SK-N-SH (cell line): ENCODE data around the gene TCN1. TPM values are rescaled to one million over a fixed set of nuclear protein-coding genes. Genes with fewer than 3 reads are reported as not detected.

ENCODE experiments used
- CTCF ChIA-PET: fragments of 300-600, 350-600 bp; formaldehyde crosslinking; extraction: SDS; loops from one replicate; lab custom pipeline; 2021; lab: Yijun Ruan, JAX
- POLR2A ChIA-PET: fragments of 350-600 bp; sonication (Branson Sonifier 250); formaldehyde crosslinking; extraction: SDS; loops from one replicate; lab custom pipeline; 2020; ENCODE audit warnings: antibody characterized with exemption, inconsistent platforms; lab: Yijun Ruan, JAX
- DNase-seq: peaks from one replicate; pipeline ENCODE4 v3.0.0; 2012
- H2AFZ ChIP-seq: fragments of 200-600 bp; sonication (generic); 2 replicates; pipeline ENCODE4 v1.8.1; 2016; ENCODE audit warnings: antibody characterized with exemption, mild to moderate bottlenecking, low read depth
- H3F3A ChIP-seq: fragments of 200-600 bp; sonication (generic); replicated peaks from 2 replicates; pipeline ENCODE3; 2016; ENCODE audit warnings: antibody characterized with exemption, mild to moderate bottlenecking; ENCODE audit not compliant: insufficient read depth
- H3K27ac ChIP-seq, 2 experiments: fragments of 200-500 bp in 1 of 2; fragments of 200-600 bp in 1 of 2; sonication (Bioruptor generic) in 1 of 2; sonication (generic), shearing (Covaris generic) in 1 of 2; 2 replicates each; pipeline versions ENCODE4 v1.5.1 to v1.6.1; 2014 to 2016; ENCODE audit warnings: low read depth in 2 of 2, inconsistent platforms in 1 of 2, low read length in 1 of 2, mild to moderate bottlenecking in 1 of 2, mixed read lengths in 1 of 2
- H3K27me3 ChIP-seq: fragments of 200-600 bp; sonication (generic), shearing (Covaris generic); 2 replicates; pipeline ENCODE4 v1.6.1; 2016; ENCODE audit warnings: mixed run types; ENCODE audit not compliant: insufficient read depth
- H3K36me3 ChIP-seq, 2 experiments: fragments of 200-500 bp in 1 of 2; fragments of 200-600 bp in 1 of 2; sonication (Bioruptor generic) in 1 of 2; sonication (generic) in 1 of 2; replicated peaks in 1 of 2; 2 replicates each; pipeline versions ENCODE3 to v1.5.1; 2014 to 2016; ENCODE audit warnings: low read length in 1 of 2, mild to moderate bottlenecking in 1 of 2; ENCODE audit not compliant: insufficient read depth in 2 of 2, control insufficient read depth in 1 of 2
- H3K4me1 ChIP-seq, 2 experiments: fragments of 200-500 bp in 1 of 2; fragments of 200-600 bp in 1 of 2; sonication (Bioruptor generic) in 1 of 2; sonication (generic), shearing (Covaris generic) in 1 of 2; 2 replicates each; pipeline versions ENCODE4 v1.5.1 to v1.6.1; 2014 to 2016; ENCODE audit warnings: low read depth in 1 of 2, low read length in 1 of 2, mixed run types in 1 of 2; ENCODE audit not compliant: insufficient read depth in 2 of 2, control insufficient read depth in 1 of 2
- H3K4me2 ChIP-seq: fragments of 200-600 bp; sonication (generic), shearing (Covaris generic); 2 replicates; pipeline ENCODE4 v1.6.1; 2017; ENCODE audit warnings: mixed run types
- H3K4me3 ChIP-seq, 2 experiments: fragments of 200-500 bp in 1 of 2; fragments of 200-600 bp in 1 of 2; sonication (Bioruptor generic) in 1 of 2; sonication (generic), shearing (Covaris generic) in 1 of 2; 2 replicates each; pipeline versions ENCODE4 v1.5.1 to v1.8.1; 2014 to 2016; ENCODE audit warnings: low read depth in 2 of 2, inconsistent platforms in 1 of 2, low read length in 1 of 2, mild to moderate bottlenecking in 1 of 2, mixed read lengths in 1 of 2, moderate library complexity in 1 of 2
- H3K79me2 ChIP-seq: fragments of 200-600 bp; sonication (generic); 2 replicates; pipeline ENCODE4 v1.8.1; 2017; ENCODE audit warnings: mild to moderate bottlenecking; ENCODE audit not compliant: insufficient read depth
- H3K9ac ChIP-seq: fragments of 200-600 bp; sonication (generic); 2 replicates; pipeline ENCODE4 v1.6.1; 2017; ENCODE audit warnings: mixed run types
- H3K9me2 ChIP-seq: fragments of 200-600 bp; sonication (generic); 2 replicates; pipeline ENCODE4 v1.6.1; 2017; ENCODE audit warnings: mixed run types
- H3K9me3 ChIP-seq: fragments of 200-600 bp; sonication (generic); 2 replicates; pipeline ENCODE4 v1.6.1; 2017; ENCODE audit warnings: mixed run types, mild to moderate bottlenecking, moderate library complexity
- H4K20me1 ChIP-seq: fragments of 200-600 bp; sonication (generic); 2 replicates; pipeline ENCODE4 v1.6.1; 2017; ENCODE audit warnings: mild to moderate bottlenecking, mixed run types; ENCODE audit not compliant: insufficient read depth
- CHD2 ChIP-seq: fragments of 150-350 bp; IDR thresholded peaks from 2 replicates; pipeline ENCODE4 v1.6.1; 2018; ENCODE audit warnings: low read length; ENCODE audit not compliant: partially characterized antibody
- EZH2phosphoT487 ChIP-seq: fragments of 200-600 bp; sonication (generic); IDR thresholded peaks from 2 replicates; pipeline ENCODE4 v1.6.1; 2017; ENCODE audit warnings: low read depth, mixed run types, mild to moderate bottlenecking, antibody characterized with exemption, moderate library complexity, borderline replicate concordance
- FOXJ3 ChIP-seq: sonication (generic); formaldehyde crosslinking; IDR thresholded peaks from 2 replicates; pipeline ENCODE4 v1.5.1; 2020; ENCODE audit warnings: mild to moderate bottlenecking, missing genetic modification reagents
- FOXM1 ChIP-seq: IDR thresholded peaks from 2 replicates; pipeline ENCODE4 v1.4.0; 2012; ENCODE audit warnings: low read depth, mild to moderate bottlenecking
- GATA2 ChIP-seq: sonication (generic); formaldehyde crosslinking; IDR thresholded peaks from 2 replicates; pipeline ENCODE4 v1.5.0; 2020; ENCODE audit warnings: mild to moderate bottlenecking, missing genetic modification reagents
- IRF3 ChIP-seq: fragments of 150-350 bp; IDR thresholded peaks from 2 replicates; pipeline ENCODE4 v1.6.1; 2016; ENCODE audit warnings: mild to moderate bottlenecking, low read depth, low read length
- MAX ChIP-seq: IDR thresholded peaks from 2 replicates; pipeline ENCODE4 v1.4.0; 2012; ENCODE audit warnings: low read depth
- MEF2A ChIP-seq: IDR thresholded peaks from 2 replicates; pipeline ENCODE4 v1.4.0; 2012; ENCODE audit warnings: low read depth, borderline replicate concordance
- MXI1 ChIP-seq: IDR thresholded peaks from 2 replicates; pipeline ENCODE4 v1.6.1; 2012; ENCODE audit warnings: mild to moderate bottlenecking, low read depth, low read length, improper control_type of control experiment
- NFIC ChIP-seq: IDR thresholded peaks from 2 replicates; pipeline ENCODE4 v1.4.0; 2012; ENCODE audit warnings: borderline replicate concordance
- POLR2AphosphoS5 ChIP-seq: IDR thresholded peaks from 2 replicates; pipeline ENCODE4 v1.6.1; 2012; ENCODE audit warnings: low read depth, low read length
- RAD21 ChIP-seq: IDR thresholded peaks from 2 replicates; pipeline ENCODE4 v1.6.1; 2012; ENCODE audit warnings: mild to moderate bottlenecking, low read length
- RCOR1 ChIP-seq: fragments of 150-350 bp; IDR thresholded peaks from 2 replicates; pipeline ENCODE4 v1.6.1; 2017; ENCODE audit warnings: antibody characterized with exemption, low read length
- RXRA ChIP-seq: IDR thresholded peaks from 2 replicates; pipeline ENCODE4 v1.4.0; 2012; ENCODE audit warnings: low read depth, mild to moderate bottlenecking, borderline replicate concordance
- SIN3A ChIP-seq: IDR thresholded peaks from 2 replicates; pipeline ENCODE4 v1.6.1; 2012; ENCODE audit warnings: low read depth, mild to moderate bottlenecking, low read length, moderate library complexity, borderline replicate concordance
- SMC3 ChIP-seq: IDR thresholded peaks from 2 replicates; pipeline ENCODE4 v1.6.1; 2012; ENCODE audit warnings: low read depth, low read length, improper control_type of control experiment
- TCF12 ChIP-seq: IDR thresholded peaks from 2 replicates; pipeline ENCODE4 v1.4.0; 2012
- TEAD4 ChIP-seq: IDR thresholded peaks from 2 replicates; pipeline ENCODE4 v1.4.0; 2012; ENCODE audit warnings: mild to moderate bottlenecking, borderline replicate concordance; ENCODE audit not compliant: insufficient read depth
- USF2 ChIP-seq: fragments of 150-350 bp; IDR thresholded peaks from 2 replicates; pipeline ENCODE4 v1.6.1; 2017; ENCODE audit warnings: antibody characterized with exemption, low read length, low read depth, borderline replicate concordance
- YY1 ChIP-seq: IDR thresholded peaks from 2 replicates; pipeline ENCODE4 v1.4.0; 2012; ENCODE audit warnings: low read depth, mild to moderate bottlenecking
- ZBTB33 ChIP-seq: IDR thresholded peaks from 2 replicates; pipeline ENCODE4 v1.4.0; 2012; ENCODE audit warnings: low read depth, borderline replicate concordance
- WGBS: methylation state at CpG from one replicate; pipeline ENCODE4 v1.1.6; 2017; ENCODE audit warnings: low lambda C conversion rate; 5-methylcytosine and 5-hydroxymethylcytosine counted together
- polyA plus RNA-seq, 3 experiments: library from polyadenylated mRNA; depleted of rRNA; stranded (reverse); fragments of >200 nt; gene quantifications; 2 replicates each; pipeline ENCODE4 v1.2.3, GENCODE V29; 2012

The TCN1 gene
- polyA plus RNA-seq, 1 of the 3 experiments (the other 2 are of a cell fraction), result 0.03 TPM

- H3F3A ChIP-seq, result no peaks in the 10 kb centered on the region
- H3K4me2 ChIP-seq, result no peak overlapping the region
- no peaks in the 10 kb centered on the region for H4K20me1 ChIP-seq
- no peaks in the 10 kb centered on the region for H3K79me2 ChIP-seq
- ChIA-PET POLR2A (no interaction called here), CTCF (no interaction called here)
- no peak for DNase-seq
- H2AFZ ChIP-seq, result no peak overlapping the region
- H3K9me2 ChIP-seq, result no peaks in the 10 kb centered on the region
- no peak for TF ChIP-seq USF2
- TF ChIP-seq MEF2A, result no peak
- TF ChIP-seq NFIC, result no peak
- no peak for TF ChIP-seq RAD21
- TF ChIP-seq TCF12, result no peak
- TF ChIP-seq YY1, result no peak
- no peak for TF ChIP-seq CHD2
- TF ChIP-seq FOXM1, result no peak
- no peak for TF ChIP-seq ZBTB33
- TF ChIP-seq EZH2phosphoT487, result no peak
- TF ChIP-seq RXRA, result no peak
- TF ChIP-seq FOXJ3 (CRISPR knock-in tag), result no peak
- no peak for TF ChIP-seq GATA2 (CRISPR knock-in tag)
- TF ChIP-seq RCOR1, result no peak
- no peak for TF ChIP-seq SIN3A
- H3K27ac ChIP-seq, result no peak overlapping the region
- H3K27me3 ChIP-seq, result no peaks in the 10 kb centered on the region; the same call in 1 of the 2 replicates
- H3K36me3 ChIP-seq, result no peaks in the 10 kb centered on the region
- no peak overlapping the region for H3K9ac ChIP-seq
- H3K4me3 ChIP-seq, result no peak overlapping the region
- H3K4me1 ChIP-seq, result no peaks in the 10 kb centered on the region
- no peaks in the 10 kb centered on the region for H3K9me3 ChIP-seq
Observed at GRCh38 chr11:59839615-59840014, 26.7 kb downstream of the TCN1 start.

- Histone ChIP-seq H3K4me1 (no peaks in the 10 kb centered on the region), H3K4me3 (no peak overlapping the region), H3K36me3 (no peaks in the 10 kb centered on the region), H3K27ac (no peak overlapping the region), H3K9me3 (no peaks in the 10 kb centered on the region), H3K27me3 (no peaks in the 10 kb centered on the region), H3K9ac (no peak overlapping the region), H2AFZ (no peak overlapping the region), H3K4me2 (no peak overlapping the region), H3K9me2 (no peaks in the 10 kb centered on the region), H3K79me2 (no peaks in the 10 kb centered on the region), H4K20me1 (no peaks in the 10 kb centered on the region), H3F3A (no peaks in the 10 kb centered on the region)
- 27% methylated on average over 2 of the region's 2 CpGs for WGBS
- CTCF ChIA-PET, result no interaction called here
- no peak for DNase-seq
- POLR2A ChIA-PET, result no interaction called here
- no peak for TF ChIP-seq ZBTB33
- TF ChIP-seq SMC3, result no peak
- TF ChIP-seq TCF12, result no peak
- TF ChIP-seq MAX, result no peak
- no peak for TF ChIP-seq POLR2AphosphoS5
- no peak for TF ChIP-seq RAD21
- TF ChIP-seq IRF3, result no peak
- TF ChIP-seq RCOR1, result no peak
- no peak for TF ChIP-seq MXI1
- TF ChIP-seq TEAD4, result no peak
- TF ChIP-seq MEF2A, result no peak
Observed at GRCh38 chr11:59833602-59834001, 32.7 kb downstream of the TCN1 start.
